Ectodermal cell (in vitro differentiated cells): Measurements from ENCODE around the gene RALGAPA1.
"Not testable (repeated sequence)": the region's sequence is repeated elsewhere in the genome, so short reads cannot be mapped to it uniquely, and the experiment has no call there.

Experiments
- H3K27ac ChIP-seq: 2 replicates; pipeline ENCODE4 v1.7.0; 2013; ENCODE audit warnings: mild to moderate bottlenecking, low read depth, low read length; ENCODE audit not compliant: insufficient read depth, poor library complexity, severe bottlenecking
- H3K27me3 ChIP-seq: 2 replicates; pipeline ENCODE4 v1.7.0; 2013; ENCODE audit warnings: mild to moderate bottlenecking, low read length; ENCODE audit not compliant: insufficient read depth, control insufficient read depth, poor library complexity, severe bottlenecking
- H3K36me3 ChIP-seq: one replicate; pipeline ENCODE4 v1.7.0; 2013; ENCODE audit warnings: low read length; ENCODE audit not compliant: control insufficient read depth, insufficient read depth
- H3K4me1 ChIP-seq: one replicate; pipeline ENCODE4 v1.7.0; 2013; ENCODE audit warnings: low read length; ENCODE audit not compliant: control insufficient read depth, insufficient read depth
- H3K4me3 ChIP-seq: 2 replicates; pipeline ENCODE4 v1.7.0; 2013; ENCODE audit warnings: low read depth, low read length, control low read depth; ENCODE audit not compliant: insufficient read depth
- H3K9me3 ChIP-seq: 2 replicates; pipeline ENCODE4 v1.7.0; 2013; ENCODE audit warnings: mild to moderate bottlenecking, low read length, moderate library complexity; ENCODE audit not compliant: control insufficient read depth
- WGBS, 2 experiments: methylation state at CpG; one replicate each; pipeline ENCODE4 v1.1.7; 2013; ENCODE audit warnings: missing lambda C conversion rate in 2 of 2; 5-methylcytosine and 5-hydroxymethylcytosine counted together

RALGAPA1 gene

DNA sequence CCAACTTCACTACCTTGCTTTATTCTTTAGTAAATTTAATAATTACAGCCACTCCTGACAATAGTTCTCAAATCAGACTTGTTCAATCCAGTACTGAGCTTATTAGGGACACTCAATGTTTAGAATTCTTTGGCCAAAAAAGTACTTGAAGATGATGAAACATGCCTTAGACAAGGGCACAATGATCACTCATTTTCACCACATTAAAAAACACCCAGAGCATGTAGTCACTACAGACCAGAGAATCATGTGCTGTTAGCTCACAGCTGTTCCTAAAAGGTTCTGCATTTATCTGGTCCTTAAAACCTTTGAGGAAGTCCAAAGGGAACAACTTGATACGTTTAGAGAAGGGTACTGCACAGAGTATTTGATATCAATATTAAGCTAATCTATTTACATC, 176.4 kb downstream of the RALGAPA1 start:
- Histone ChIP-seq H3K27ac (no peak overlapping the region), H3K9me3 (no peaks in the 10 kb centered on the region), H3K4me1 (no peaks in the 10 kb centered on the region), H3K36me3 (no peaks in the 10 kb centered on the region), H3K27me3 (no peaks in the 10 kb centered on the region), H3K4me3 (no peak overlapping the region)
- 92 to 100% methylated on average over 1 of the region's 1 CpG for WGBS, 2 experiments

GRCh38 chr14:35632271-35632670, 176.8 kb downstream of the RALGAPA1 start:
- H3K27ac ChIP-seq: no peak overlapping the region
- no peaks in the 10 kb centered on the region for H3K36me3 ChIP-seq
- H3K4me3 ChIP-seq: no peak overlapping the region
- no peaks in the 10 kb centered on the region for H3K9me3 ChIP-seq
- 89 to 100% methylated on average over 2 to 3 of the region's 3 CpGs for WGBS, 2 experiments
- no peaks in the 10 kb centered on the region for H3K4me1 ChIP-seq
- H3K27me3 ChIP-seq: no peaks in the 10 kb centered on the region

DNA sequence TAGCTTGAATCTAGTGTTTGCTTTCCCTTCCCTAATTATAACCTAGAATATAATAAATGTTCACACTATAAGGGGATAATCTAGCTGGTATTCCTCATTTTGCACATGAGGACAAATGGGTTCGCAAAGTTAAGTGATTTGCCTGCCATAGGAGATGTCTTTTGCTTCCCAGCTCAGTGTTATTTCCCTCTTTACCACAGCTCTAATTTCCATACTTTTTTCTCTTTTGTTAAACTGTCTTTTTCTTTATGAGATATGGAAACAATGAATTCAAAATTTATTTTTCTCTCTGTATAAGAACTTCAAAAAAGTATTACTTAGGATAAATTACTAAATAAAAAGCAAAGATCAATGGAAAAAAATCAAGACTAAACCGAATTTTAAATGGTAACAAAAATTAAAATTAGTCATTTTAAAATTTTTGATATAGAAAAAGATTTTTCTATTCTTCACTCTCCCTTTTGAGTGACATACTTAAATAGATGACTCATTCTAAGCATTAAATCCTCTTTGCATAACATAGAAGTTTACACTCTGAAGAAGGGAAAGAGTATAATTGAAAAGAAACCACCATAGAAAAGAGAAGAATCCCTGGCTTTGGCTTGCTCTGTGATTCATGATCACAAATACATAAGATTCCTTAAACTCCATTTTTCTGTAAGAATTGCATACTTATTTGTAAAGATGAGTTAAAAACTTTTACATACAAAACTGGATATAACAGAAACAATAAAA, 177.9 kb downstream of the RALGAPA1 start:
- Histone ChIP-seq H3K4me3 (no peak overlapping the region), H3K27ac (no peak overlapping the region), H3K36me3 (no peaks in the 10 kb centered on the region), H3K27me3 (no peaks in the 10 kb centered on the region), H3K9me3 (no peaks in the 10 kb centered on the region), H3K4me1 (no peaks in the 10 kb centered on the region)
- 80 to 95% methylated on average over 1 of the region's 2 CpGs for WGBS, 2 experiments

DNA sequence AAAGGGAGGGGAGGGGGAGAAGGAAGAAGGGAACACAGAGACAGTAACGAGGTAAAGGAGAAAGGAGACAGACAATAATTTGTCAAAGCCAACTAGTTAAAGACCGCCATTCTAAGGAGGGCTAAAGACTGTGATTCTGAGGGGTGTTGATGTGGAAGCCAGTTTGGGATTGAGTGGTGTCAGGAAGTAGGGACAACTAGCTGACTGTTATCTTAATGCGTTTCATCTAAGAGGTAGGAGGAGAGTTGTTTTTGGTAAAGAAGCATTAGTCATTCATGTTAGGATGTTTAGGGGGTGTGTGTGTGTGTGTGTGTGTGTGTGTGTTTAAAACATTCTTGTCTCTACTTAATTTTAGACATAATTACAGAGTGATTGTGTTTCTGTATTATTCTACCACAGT, 180.1 kb downstream of the RALGAPA1 start:
- WGBS, 2 experiments: 90 to 98% methylated on average over 3 of the region's 3 CpGs

GRCh38 chr14:35626947-35627346, 182.1 kb downstream of the RALGAPA1 start:
- H3K36me3 ChIP-seq, H3K4me1 ChIP-seq, H3K4me3 ChIP-seq, H3K9me3 ChIP-seq, H3K27ac ChIP-seq, H3K27me3 ChIP-seq: not testable (repeated sequence)
- no CpG with 5 or more reads among the region's 2 CpGs for WGBS, 2 experiments

More for the DNA sequence above, 180.1 kb downstream of the RALGAPA1 start:
- Histone ChIP-seq H3K36me3 (no peaks in the 10 kb centered on the region), H3K27me3 (no peaks in the 10 kb centered on the region), H3K27ac (no peak overlapping the region), H3K4me1 (no peaks in the 10 kb centered on the region), H3K4me3 (no peak overlapping the region), H3K9me3 (no peaks in the 10 kb centered on the region)

DNA sequence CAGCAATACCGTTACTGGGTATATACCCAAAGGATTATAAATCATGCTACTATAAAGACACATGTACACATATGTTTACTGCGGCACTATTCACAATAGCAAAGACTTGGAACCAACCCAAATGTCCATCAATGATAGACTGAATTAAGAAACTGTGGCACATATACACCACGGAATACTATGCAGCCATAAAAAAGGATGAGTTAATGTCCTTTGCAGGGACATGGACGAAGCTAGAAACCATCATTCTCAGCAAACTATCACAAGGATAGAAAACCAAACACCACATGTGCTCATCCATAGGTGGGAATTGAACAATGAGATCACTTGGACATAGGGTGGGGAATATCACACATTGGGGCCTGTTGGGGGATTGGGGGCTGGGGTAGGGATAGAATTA, 187.1 kb downstream of the RALGAPA1 start:
- H3K27me3 ChIP-seq, H3K36me3 ChIP-seq, H3K4me1 ChIP-seq, H3K9me3 ChIP-seq, H3K27ac ChIP-seq, H3K4me3 ChIP-seq: not testable (repeated sequence)
- WGBS, 2 experiments: 95 to 100% methylated on average over 1 to 4 of the region's 4 CpGs

DNA sequence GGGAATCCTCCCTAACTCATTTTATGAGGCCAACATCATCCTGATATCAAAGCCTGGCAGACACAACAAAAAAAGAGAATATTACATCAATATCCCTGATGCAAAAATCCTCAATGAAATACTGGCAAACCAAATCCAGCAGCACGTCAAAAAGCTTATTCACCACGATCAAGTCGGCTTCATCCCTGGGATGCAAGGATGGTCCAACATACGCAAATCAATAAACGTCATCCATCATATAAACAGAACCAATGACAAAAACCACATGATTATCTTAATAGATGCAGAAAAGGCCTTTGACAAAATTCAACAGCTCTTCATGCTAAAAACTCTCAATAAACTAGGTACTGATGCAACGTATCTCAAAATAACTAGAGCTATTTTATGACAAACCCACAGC, 189.1 kb downstream of the RALGAPA1 start:
- not testable (repeated sequence) for H3K4me1 ChIP-seq, H3K4me3 ChIP-seq, H3K9me3 ChIP-seq, H3K27me3 ChIP-seq, H3K27ac ChIP-seq, H3K36me3 ChIP-seq
- 93 to 94% methylated on average over 6 of the region's 6 CpGs for WGBS, 2 experiments

- H3K4me3 ChIP-seq, H3K27me3 ChIP-seq, H3K9me3 ChIP-seq, H3K4me1 ChIP-seq, H3K36me3 ChIP-seq, H3K27ac ChIP-seq: not testable (repeated sequence)
- 84 to 90% methylated on average over 1 of the region's 1 CpG for whole genome bisulfite sequencing, 2 experiments
Measured at GRCh38 chr14:35619461-35619860, 189.6 kb downstream of the RALGAPA1 start.

GRCh38 chr14:35617500-35617899, 191.6 kb downstream of the RALGAPA1 start:
- H3K27ac ChIP-seq: no peak overlapping the region
- no peaks in the 10 kb centered on the region for H3K9me3 ChIP-seq
- H3K36me3 ChIP-seq: no peaks in the 10 kb centered on the region
- WGBS, 2 experiments: 93 to 98% methylated on average over 3 of the region's 3 CpGs
- no peaks in the 10 kb centered on the region for H3K27me3 ChIP-seq
- H3K4me3 ChIP-seq: no peak overlapping the region
- no peaks in the 10 kb centered on the region for H3K4me1 ChIP-seq

DNA sequence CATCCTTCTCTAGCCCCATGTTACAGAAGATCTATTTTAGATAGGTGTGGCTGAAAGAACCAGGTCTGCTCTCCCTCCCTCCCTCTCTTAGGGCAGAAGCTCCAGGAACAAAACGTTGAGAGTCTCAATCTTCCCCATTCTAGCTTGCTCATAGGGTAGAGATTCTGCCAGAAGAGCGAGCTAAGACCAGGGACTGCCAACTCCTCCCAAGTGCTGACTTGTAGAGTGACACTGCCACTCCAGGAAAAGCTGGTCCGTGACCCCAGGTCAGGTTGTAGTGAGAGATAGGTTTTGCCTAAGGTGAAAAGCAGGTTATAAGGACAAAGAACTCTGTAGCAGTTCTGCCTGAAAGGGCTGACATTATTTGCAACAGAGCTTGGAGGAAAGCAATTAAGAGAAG, 201.7 kb downstream of the RALGAPA1 start:
- H3K4me3 ChIP-seq: no peak overlapping the region
- H3K27ac ChIP-seq: no peak overlapping the region
- WGBS, 2 experiments: 81 to 85% methylated on average over 3 of the region's 3 CpGs
- no peaks in the 10 kb centered on the region for H3K36me3 ChIP-seq
- H3K9me3 ChIP-seq: no peaks in the 10 kb centered on the region
- H3K27me3 ChIP-seq: no peaks in the 10 kb centered on the region
- no peaks in the 10 kb centered on the region for H3K4me1 ChIP-seq

DNA sequence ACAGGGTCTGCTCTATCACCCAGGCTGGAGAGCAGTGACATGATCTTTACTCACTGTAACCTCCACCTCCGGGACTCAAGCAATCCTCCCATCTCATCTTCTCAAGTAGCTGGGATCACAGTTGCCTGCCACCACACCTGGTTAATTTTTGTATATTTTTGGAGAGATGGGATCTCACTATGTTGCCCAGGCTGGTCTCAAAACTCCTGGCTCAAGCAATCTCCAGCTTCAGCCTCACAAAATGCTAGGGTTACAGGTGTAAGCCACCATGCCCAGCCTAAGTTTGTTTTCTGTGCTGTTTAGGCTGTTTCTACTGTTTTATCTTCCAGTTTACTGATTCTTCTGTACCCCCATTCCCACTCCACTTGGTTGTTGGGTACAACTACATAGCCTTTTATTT, 208.8 kb downstream of the RALGAPA1 start:
- no peaks in the 10 kb centered on the region for H3K9me3 ChIP-seq

More for the DNA sequence above, 208.8 kb downstream of the RALGAPA1 start:
- Histone ChIP-seq H3K27me3 (no peaks in the 10 kb centered on the region), H3K4me1 (no peaks in the 10 kb centered on the region), H3K36me3 (no peaks in the 10 kb centered on the region), H3K27ac (no peak overlapping the region), H3K4me3 (no peak overlapping the region)
- 94 to 100% methylated on average over 1 of the region's 1 CpG for WGBS, 2 experiments
